ENCODE results near the gene IWS1.

GRCh38 chr2:127560931-127561280, 34.6 kb upstream of the IWS1 start:
- TF ChIP-seq CTCF (IDR thresholded peaks at IDR 0.05; ENCODE audit: insufficient read depth, low read length, poor library complexity, severe bottlenecking) (no peak), EZH2phosphoT487 (conservative IDR thresholded peaks at IDR 0.05; ENCODE audit: low read length) (no peak)
